M059J (cell line): ENCODE data around the gene LTBR. TPM values are rescaled to one million over a fixed set of nuclear protein-coding genes. Genes with fewer than 3 reads are reported as not detected.
A peak's percentile ranks its signal among the peaks of the same experiment; 100 is the strongest.

Experiments used
- DNase-seq: peaks from one replicate; pipeline ENCODE4 v3.0.0-alpha.2; 2012; ENCODE audit warnings: low read depth
- total RNA-seq: library from RNA; depleted of rRNA; stranded (reverse); fragments of >200 nt; shearing (Covaris generic); gene quantifications from 2 replicates; pipeline ENCODE4 v1.2.3, GENCODE V29; 2014

Gene LTBR
- total RNA-seq, 1 experiment from 2014 or later: 0.49 TPM

- DNase-seq: no peak
Measured at GRCh38 chr12:6367969-6368892, 15.7 kb upstream of the LTBR start.

- DNase-seq: peak; percentile 60
Measured at GRCh38 chr12:6368906-6369525, 14.9 kb upstream of the LTBR start.

- peak; percentile 52 for DNase-seq
Measured at GRCh38 chr12:6369916-6370575, 13.9 kb upstream of the LTBR start.

GRCh38 chr12:6370576-6370935, 13.4 kb upstream of the LTBR start:
- DNase-seq: peak; percentile 52

- peak; percentile 99 for DNase-seq
Measured at GRCh38 chr12:6370994-6371754, 12.8 kb upstream of the LTBR start.

DNA sequence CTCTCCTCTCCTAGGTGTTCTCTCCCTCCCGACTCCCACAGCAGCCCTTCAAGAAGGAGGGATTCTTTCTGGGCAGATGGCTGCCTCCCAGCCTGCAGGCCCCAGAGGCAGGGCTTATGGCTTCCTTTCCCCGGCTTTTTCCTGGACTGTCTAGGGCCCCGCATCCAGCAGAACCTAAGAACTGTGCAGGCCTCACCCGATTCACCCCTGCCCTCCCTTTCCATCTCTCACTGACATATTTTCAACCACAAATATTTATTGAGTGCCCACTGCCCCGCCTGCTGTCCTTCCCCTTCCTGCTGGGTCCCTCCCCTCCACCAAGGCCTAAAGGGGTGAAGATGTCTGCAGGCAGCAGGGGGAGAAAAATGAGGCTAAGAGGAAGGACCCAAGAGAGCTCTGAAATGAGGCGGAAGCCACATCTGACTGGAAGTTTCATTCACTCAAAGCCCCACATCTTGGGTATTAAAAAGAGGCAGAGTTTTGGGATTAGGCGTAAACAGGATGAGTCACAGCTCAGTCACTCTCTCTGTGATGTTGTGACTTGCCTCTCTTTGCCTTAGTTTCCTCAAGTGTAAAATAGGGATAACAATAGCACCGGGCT, 11.5 kb upstream of the LTBR start:
- DNase-seq: peak; percentile 97

GRCh38 chr12:6373022-6373787, 10.8 kb upstream of the LTBR start:
- DNase-seq: no peak

DNA sequence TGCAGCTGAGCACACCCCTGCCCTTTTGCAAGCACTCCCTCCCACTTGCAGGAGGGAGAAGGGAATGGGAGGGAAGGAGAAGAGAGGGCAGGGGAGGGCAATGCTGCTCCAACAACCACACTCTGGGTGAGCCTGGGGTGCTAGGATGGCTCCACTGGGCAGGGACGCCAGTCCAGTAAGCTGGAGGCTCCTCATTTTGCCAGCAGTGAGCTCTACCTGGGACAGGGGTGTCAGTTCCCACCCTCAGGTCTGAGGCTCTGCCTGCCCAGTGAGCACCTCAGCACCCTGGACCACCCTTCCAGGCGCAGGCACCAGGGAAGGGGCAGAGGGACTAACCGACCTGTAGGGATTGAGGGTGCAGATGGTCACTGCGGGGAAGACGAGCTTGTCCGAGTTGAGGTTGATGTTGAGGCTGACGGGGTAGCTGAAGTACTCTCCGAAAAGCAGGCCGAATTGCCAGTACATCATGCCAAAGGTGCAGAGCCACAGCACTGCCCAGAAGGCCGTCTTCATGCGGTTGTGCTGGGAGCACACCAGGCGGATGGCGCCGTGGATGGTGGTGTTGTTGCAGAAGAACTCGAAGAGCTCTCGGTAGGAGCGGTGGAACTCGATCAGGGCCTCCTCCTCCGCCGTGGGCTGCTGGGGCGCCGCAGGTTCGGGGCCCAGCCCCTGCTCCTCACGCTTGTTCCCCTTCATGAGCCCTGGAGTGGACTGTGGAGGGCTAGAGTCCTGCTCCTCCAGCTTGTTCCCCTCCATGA, 9.8 kb upstream of the LTBR start:
- DNase-seq: no peak

DNA sequence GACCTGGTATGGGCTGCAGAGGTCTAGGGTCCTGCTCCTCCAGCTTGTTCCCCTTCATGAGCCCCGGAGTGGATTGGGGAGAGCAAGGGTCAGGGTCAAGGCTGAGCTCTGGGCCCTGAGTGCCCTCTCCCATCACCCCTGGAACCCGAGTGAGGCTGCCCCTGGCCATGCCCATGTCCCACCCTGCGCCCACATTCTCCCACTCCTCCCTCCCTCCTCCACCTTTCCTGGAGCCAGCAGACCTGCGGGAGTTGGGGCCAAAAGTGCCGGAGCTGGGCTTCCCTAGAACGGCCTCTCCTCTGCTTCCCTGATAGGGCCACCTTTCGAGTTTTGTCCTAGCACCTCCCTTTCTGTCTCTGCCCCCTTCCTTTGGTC, 9.2 kb upstream of the LTBR start:
- DNase-seq: no peak

GRCh38 chr12:6375269-6376078, 8.5 kb upstream of the LTBR start, which contains the start of gene SCNN1A:
SCNN1A (minus strand) TSS chr12:6375563; CDS start chr12:6374783, 780 bp downstream.
- DNase-seq: no peak

DNA sequence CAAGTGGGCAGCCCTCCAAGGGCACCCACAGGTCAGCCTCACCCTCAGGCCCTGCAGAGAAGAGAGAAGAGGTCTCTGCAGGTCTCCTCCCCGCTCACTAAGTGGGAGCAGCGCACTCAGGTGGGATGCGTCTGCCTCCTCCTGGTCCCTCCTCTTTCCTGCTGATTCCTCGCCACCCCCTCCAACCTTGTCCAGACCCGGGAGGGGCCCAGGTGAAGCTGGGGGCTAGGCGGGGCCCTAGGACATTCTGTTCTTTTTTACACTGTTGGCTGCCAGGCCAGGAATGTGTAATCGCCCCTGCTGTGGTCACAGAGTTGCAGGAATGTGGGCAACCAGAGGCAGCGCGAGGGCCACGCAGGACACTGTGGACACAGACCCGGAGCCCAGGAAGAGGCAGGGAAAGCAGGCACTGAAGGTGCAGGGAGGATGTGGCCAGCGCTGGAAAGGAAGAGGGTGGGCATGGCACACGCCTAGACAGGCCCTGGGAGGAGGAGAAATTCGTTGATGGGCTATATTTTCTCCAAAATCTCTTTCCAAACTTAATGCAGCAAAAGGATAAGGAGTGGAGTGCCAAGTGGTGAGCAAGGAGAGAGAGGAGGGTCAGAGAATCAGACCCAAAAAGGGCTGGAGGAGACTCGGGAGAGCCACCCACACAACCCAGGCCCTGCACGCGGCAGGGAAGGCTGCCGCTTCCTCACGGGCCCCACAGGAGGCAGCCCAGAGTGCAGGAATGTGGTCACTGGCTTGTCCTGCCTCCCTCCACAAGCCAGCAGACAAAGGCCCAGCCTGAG, 7.7 kb upstream of the LTBR start:
- peak; percentile 78 for DNase-seq

DNA sequence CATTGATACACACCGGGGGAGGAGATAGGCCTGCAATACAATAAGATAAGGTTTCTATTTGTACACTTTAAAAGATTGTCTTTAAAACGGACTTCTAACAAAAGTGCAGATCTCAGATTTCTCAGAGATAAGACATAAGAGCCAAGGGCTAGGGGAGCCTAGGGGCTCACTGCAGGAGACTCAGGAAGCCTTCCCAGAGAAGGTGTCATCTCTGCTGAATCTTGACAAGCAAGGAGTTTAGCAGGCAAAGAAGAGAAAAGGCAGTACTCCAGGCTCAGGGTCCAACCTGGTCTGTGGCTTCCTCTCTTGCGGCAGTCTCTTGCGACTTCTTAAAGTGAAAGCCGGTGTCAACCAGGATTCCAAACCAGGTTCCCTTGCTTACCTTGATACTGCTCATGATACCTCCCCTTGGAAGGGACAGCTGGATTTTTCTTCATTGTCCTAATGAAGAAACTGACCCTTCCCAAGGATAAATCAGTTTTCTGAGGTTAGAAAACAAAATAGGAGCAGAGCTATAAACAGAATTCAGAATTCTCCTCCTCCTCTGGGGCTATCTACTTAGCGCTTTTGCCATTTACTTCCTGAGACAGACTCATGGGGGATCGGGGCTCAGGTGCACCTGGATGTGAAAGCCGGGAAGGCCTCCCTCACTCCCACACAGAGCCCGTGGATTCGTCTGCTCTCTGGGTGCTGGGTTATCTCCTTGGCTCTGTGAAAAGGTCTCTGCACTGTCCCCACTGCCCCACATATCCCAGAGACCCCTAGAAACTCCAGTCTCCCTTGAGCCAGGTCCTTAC, 6.9 kb upstream of the LTBR start:
- no peak for DNase-seq

GRCh38 chr12:6377667-6377994, 6.3 kb upstream of the LTBR start:
- DNase-seq: peak; percentile 47

- no peak for DNase-seq
Measured at GRCh38 chr12:6378709-6379472, 5.1 kb upstream of the LTBR start.

- DNase-seq: no peak
Measured at GRCh38 chr12:6380141-6381121, 3.5 kb upstream of the LTBR start.

GRCh38 chr12:6382371-6382770, 1.6 kb upstream of the LTBR start:
- no peak for DNase-seq
